Measurements from ENCODE around the gene GPHA2. TPM values are rescaled to one million over a fixed set of nuclear protein-coding genes. Genes with fewer than 3 reads are reported as not detected.

GPHA2 gene
- total RNA-seq, 1 donor from 2014 or later: not detected

DNA sequence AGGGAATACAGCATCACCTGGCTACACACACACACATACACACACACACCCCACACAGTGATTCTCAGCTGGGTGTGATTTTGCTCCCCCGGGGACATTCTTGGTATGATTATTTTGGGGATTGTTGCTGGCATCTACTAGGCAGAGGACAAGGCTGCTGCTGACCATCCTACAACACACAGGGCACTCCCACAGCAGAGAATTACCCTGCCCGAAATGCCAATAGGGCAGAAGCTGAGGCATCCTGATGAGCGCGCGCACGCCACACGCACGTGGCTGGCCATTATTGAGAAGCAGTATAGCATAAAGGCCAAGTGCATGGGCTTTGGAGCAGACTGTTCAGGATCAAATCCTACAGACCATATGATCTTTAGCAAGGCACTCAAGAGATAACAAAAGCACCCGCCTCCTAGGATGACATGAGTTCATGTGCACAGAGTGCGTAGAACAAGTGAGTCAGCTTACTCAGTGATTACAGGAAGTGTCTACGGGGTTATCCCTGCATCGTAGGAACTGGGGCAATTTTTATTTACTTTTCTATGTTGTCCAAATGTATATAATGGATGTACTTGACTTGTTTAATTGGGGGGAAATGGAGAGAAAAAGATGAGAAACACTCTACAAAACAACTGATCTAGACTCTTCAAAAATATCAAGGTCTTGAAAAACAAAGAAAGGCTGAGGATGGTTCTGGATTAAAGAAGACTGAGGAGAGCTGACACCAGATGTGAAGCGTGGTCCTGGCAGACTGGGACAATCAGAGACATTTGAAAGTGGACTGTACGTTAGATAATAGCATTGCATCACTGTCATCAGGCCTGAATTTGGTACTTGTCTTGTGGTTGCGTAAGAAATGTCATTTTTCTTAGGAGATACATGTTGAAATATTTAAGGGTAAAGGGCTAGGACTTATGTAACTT, 50.1 kb downstream of the GPHA2 start:
- Histone ChIP-seq H3K36me3 (no peaks in the 10 kb centered on the region), H3K4me1 (peaks cover 8 to 12% of the 10 kb centered on the region in 2 donors), H3K4me3 (no peak overlapping the region), H3K27ac (no peak overlapping the region), H3K27me3 (no peaks in the 10 kb centered on the region), H3K9me3 (no peaks in the 10 kb centered on the region)
- intact Hi-C loops (cut with DNase I): no loop called here
- DNase-seq (ENCODE audit: low spot score in 2 of 2): no peak
- TF ChIP-seq, protein P1, sequence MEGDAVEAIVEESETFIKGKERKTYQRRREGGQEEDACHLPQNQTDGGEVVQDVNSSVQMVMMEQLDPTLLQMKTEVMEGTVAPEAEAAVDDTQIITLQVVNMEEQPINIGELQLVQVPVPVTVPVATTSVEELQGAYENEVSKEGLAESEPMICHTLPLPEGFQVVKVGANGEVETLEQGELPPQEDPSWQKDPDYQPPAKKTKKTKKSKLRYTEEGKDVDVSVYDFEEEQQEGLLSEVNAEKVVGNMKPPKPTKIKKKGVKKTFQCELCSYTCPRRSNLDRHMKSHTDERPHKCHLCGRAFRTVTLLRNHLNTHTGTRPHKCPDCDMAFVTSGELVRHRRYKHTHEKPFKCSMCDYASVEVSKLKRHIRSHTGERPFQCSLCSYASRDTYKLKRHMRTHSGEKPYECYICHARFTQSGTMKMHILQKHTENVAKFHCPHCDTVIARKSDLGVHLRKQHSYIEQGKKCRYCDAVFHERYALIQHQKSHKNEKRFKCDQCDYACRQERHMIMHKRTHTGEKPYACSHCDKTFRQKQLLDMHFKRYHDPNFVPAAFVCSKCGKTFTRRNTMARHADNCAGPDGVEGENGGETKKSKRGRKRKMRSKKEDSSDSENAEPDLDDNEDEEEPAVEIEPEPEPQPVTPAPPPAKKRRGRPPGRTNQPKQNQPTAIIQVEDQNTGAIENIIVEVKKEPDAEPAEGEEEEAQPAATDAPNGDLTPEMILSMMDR (IDR thresholded peaks at IDR 0.05): no peak

Other genes starting within 250 kb of the GPHA2 start
- 26.0 TPM for gene NRXN2, start 212.7 kb downstream of the GPHA2 start, total RNA-seq
- gene RASGRP2, start 191.8 kb downstream of the GPHA2 start, total RNA-seq: 44.2 TPM
- gene PYGM, start 175.9 kb downstream of the GPHA2 start, total RNA-seq: 13.9 TPM
- gene SF1, start 157.4 kb downstream of the GPHA2 start, total RNA-seq: 332 TPM
- gene MAP4K2, start 132.7 kb downstream of the GPHA2 start, total RNA-seq: 34.0 TPM
- 36.6 TPM for gene MEN1, start 125.3 kb downstream of the GPHA2 start, total RNA-seq
- not detected for gene CDC42BPG, start 91.2 kb downstream of the GPHA2 start, total RNA-seq
- 216 TPM for gene EHD1, start 57.3 kb downstream of the GPHA2 start, total RNA-seq
- gene ATG2A, start 18.7 kb downstream of the GPHA2 start, total RNA-seq: 39.5 TPM
- gene PPP2R5B, start 11.2 kb downstream of the GPHA2 start, total RNA-seq: 115 TPM
- not detected for gene MAJIN, start 36.2 kb upstream of the GPHA2 start, total RNA-seq
- 0.21 TPM for gene BATF2, start 61.1 kb upstream of the GPHA2 start, total RNA-seq
- 187 TPM for gene ARL2, start 78.3 kb upstream of the GPHA2 start, total RNA-seq
- 25.1 TPM for gene SNX15, start 91.5 kb upstream of the GPHA2 start, total RNA-seq
- gene SAC3D1, start 105.3 kb upstream of the GPHA2 start, total RNA-seq: 19.6 TPM
- gene NAALADL1, start 122.7 kb upstream of the GPHA2 start, total RNA-seq: 56.8 TPM
- not detected for gene CDCA5, start 148.1 kb upstream of the GPHA2 start, total RNA-seq
- gene ZFPL1, start 148.3 kb upstream of the GPHA2 start, total RNA-seq: 93.6 TPM
- 226 TPM for gene VPS51, start 160.3 kb upstream of the GPHA2 start, total RNA-seq
- 10.6 TPM for gene TM7SF2, start 176.0 kb upstream of the GPHA2 start, total RNA-seq
- 35.3 TPM for gene ZNHIT2, start 181.8 kb upstream of the GPHA2 start, total RNA-seq
- 1,253 TPM for gene FAU, start 186.2 kb upstream of the GPHA2 start, total RNA-seq
- gene MRPL49, start 186.4 kb upstream of the GPHA2 start, total RNA-seq: 43.2 TPM
- gene SYVN1, start 198.6 kb upstream of the GPHA2 start, total RNA-seq: 229 TPM
- not detected for gene SPDYC, start 234.3 kb upstream of the GPHA2 start, total RNA-seq
- gene CAPN1, start 246.0 kb upstream of the GPHA2 start, total RNA-seq: 239 TPM